Fibroblast of the aortic adventitia (primary cell): ENCODE results near the gene PUS7L. TPM values are rescaled to one million over a fixed set of nuclear protein-coding genes. Genes with fewer than 3 reads are reported as not detected.

Experiments used
- DNase-seq: peaks from one replicate; pipeline ENCODE4 v3.0.0-alpha.2; 2010; ENCODE audit warnings: low read depth
- H3K4me3 ChIP-seq: 2 replicates; pipeline ENCODE4 v1.5.1; 2011; ENCODE audit warnings: low read depth, mild to moderate bottlenecking, control low read depth, low read length, moderate library complexity
- total RNA-seq: library from RNA; depleted of rRNA; stranded (reverse); fragments of >200 nt; gene quantifications from 2 replicates; pipeline ENCODE4 v1.2.3, GENCODE V29; 2012; ENCODE audit warnings: low replicate concordance
- TF ChIP-seq, protein P1 (sequence below): IDR thresholded peaks from 2 replicates; pipeline ENCODE4 v1.5.1; 2011; ENCODE audit warnings: mild to moderate bottlenecking, low read length, control low read depth, inconsistent platforms; ENCODE audit not compliant: insufficient read depth

Gene PUS7L
- total RNA-seq, 1 donor, result 27.9 TPM

DNA sequence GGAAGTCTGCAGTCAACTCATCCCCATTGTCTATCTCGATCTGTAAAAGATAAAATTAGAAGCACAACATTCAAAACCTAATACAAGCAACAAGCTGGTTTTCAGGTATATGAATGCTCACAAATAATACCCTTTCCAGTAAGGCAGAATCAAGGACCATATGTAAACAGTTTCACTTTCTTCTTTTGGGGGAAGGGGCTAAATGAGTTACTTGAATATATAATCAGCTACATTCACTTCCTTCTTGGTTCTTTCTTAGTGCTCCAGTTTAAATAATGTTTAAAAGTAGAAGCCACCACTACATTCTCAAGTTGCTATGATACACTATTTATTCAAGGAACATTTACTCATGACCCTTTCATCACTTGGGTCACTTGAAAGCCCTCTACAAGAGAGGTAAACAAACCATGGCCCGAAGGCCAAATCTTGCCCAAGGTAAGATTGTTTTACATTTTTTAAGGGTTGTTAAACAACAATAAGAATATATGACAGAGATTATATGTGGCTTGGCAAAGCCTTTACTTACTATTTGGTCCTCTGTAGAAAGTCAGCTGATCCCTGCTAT, 37.2 kb upstream of the PUS7L start:
- TF ChIP-seq, protein P1, sequence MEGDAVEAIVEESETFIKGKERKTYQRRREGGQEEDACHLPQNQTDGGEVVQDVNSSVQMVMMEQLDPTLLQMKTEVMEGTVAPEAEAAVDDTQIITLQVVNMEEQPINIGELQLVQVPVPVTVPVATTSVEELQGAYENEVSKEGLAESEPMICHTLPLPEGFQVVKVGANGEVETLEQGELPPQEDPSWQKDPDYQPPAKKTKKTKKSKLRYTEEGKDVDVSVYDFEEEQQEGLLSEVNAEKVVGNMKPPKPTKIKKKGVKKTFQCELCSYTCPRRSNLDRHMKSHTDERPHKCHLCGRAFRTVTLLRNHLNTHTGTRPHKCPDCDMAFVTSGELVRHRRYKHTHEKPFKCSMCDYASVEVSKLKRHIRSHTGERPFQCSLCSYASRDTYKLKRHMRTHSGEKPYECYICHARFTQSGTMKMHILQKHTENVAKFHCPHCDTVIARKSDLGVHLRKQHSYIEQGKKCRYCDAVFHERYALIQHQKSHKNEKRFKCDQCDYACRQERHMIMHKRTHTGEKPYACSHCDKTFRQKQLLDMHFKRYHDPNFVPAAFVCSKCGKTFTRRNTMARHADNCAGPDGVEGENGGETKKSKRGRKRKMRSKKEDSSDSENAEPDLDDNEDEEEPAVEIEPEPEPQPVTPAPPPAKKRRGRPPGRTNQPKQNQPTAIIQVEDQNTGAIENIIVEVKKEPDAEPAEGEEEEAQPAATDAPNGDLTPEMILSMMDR, result no peak
- DNase-seq, result no peak
- no peak overlapping the region for H3K4me3 ChIP-seq

DNA sequence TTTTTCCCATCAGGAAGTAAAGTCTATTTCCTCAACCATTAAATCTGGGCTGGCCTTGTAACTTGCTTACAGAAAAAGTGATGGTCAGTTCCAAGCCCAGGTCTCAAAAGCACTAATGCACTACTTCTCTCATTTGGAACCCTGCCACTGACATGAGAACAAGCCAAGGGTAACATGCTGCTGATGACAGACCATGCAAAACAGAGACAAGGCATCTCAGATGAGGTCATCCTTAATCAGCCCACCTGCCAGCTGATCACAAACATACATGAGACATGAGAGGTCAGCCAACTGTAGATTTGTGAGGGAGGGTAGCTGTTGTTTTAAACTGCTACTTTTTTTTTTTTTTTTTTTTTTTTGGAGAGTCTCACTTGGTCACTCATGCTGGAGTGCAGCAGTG, 31.4 kb upstream of the PUS7L start:
- H3K4me3 ChIP-seq, result no peak overlapping the region
- TF ChIP-seq, protein P1, result no peak
- DNase-seq, result peak; percentile 81

DNA sequence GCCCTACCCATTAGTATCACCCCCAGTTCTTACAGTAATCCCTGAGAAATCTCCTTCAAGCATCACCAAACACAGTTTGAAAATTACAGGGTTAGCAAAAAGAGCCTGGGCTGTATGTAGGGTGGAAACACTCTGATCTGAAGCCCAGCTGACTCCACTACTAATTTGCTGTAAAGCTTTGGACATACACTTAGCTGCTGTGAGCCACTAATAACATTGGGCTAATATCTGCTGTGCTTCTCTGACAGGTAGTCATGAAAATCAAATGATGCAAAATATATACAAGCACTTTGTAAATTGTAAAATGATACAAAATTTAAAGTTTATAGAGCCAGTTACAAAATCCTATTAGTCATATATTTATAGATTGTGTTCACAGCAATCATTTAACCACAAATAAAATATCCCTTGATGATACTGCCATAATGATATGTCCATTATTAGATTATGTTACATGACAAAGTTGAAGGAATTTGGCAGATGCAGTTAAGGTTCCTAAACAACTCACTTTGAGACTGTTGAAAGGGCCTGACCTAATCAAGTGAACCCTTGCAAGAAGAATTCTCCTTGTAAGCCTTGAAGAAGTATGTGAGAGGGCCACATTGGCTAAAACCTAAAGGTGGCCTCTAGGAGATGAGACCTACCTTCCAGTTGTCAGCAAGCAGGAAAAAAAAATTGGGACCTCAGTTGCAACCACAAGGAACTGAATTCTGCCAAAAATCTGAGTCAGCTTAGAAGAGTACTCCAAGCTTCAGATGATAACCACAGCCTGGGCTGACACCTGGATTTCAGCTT, 28.5 kb upstream of the PUS7L start:
- no peak overlapping the region for H3K4me3 ChIP-seq
- TF ChIP-seq, protein P1, result no peak
- peak; percentile 28 for DNase-seq

DNA sequence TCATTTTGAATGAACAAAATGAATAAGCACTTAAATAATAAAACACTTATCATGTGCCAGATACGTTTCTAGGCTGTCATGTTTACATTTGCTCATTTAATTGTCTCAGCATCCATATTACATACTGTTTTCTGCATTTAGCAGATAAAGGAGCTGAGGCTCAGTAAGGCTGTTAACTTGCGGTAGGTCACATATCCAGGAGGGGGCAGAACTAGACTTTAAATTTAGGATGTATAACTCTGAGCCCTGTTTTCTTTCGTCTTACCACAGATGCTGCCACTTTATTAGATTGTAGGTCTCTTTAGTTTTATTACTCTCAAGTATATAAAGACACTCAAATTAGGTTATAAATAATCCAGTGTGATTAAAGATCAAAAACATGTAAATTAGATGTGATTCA, 17.9 kb upstream of the PUS7L start:
- DNase-seq, result peak; percentile 50
- TF ChIP-seq, protein P1, result peak; percentile 43

DNA sequence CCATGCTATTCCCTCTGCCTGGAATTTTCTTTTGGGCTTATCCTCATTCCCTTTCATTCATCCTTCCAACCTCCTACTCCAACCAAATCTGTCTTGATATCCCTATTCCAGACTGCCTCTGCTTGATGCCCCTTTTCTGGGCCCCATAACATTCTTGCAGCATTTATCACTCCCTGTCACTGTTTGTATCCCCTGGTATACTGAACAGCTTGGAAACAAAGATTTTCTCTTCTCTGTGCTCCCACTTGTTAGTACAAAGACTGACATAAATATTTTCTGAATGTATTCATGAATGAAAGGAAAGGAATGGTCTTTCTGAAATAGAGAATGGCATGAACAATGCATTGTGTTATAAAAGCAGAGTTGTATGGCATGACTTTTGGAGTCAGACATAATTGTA, 7.7 kb upstream of the PUS7L start:
- DNase-seq, result peak; percentile 12
- TF ChIP-seq, protein P1, result no peak
- no peak overlapping the region for H3K4me3 ChIP-seq

More for the DNA sequence above, 17.9 kb upstream of the PUS7L start:
- no peak overlapping the region for H3K4me3 ChIP-seq

DNA sequence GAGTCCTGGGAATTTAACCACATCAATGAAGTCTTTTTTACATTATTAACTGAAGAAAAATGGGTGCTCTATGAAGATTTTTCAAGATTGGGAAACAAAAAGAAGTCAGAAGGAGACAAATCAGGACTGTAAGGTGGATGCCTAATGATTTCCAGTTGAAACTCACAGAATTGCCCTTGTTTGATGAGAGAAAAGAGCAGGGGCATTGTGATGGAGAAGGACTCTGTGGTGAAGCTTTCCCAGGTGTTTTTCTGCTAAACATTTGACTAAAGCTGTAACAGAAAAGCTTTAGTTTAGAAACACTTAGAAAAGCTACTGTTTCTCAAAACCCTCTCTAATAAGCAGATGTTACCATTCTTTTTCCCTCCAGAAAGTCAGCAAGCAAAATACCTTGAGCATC, 5.9 kb upstream of the PUS7L start:
- TF ChIP-seq, protein P1, result no peak
- no peak overlapping the region for H3K4me3 ChIP-seq

DNA sequence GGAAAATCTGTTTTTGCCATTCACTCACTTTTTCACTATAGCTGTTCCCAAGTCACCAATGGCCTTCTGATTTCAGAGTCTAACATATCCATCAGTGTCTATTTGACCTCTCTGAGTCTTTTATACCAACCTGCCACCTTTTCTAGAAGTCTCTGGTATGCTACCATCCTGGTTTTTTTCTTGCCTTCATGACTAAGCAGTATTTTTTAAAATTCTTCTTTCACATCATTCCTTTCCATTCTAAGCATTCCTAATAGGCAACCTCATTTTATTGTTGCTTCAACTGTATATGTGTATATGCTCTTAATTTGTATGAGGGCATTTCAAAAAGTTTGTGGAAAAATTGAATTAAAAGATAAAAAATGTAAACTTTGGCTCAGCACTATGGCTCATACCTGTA, 5.2 kb upstream of the PUS7L start:
- DNase-seq, result no peak

More for the DNA sequence above, 5.9 kb upstream of the PUS7L start:
- no peak for DNase-seq

More for the DNA sequence above, 5.2 kb upstream of the PUS7L start:
- TF ChIP-seq, protein P1, result no peak
- no peak overlapping the region for H3K4me3 ChIP-seq
